Endothelial cell of hepatic sinusoid (primary cell): Measurements from ENCODE around the gene HACD3.
"Not testable (repeated sequence)": the region's sequence is repeated elsewhere in the genome, so short reads cannot be mapped to it uniquely, and the experiment has no call there.

Experiments
- in situ Hi-C: cut with HindIII; loops from 2 replicates; pipeline ENCODE4 v1.10.0; 2017; ENCODE audit warnings: low sequenced_read_pairs

The HACD3 gene

GRCh38 chr15:65598468-65598867, 68.2 kb downstream of the HACD3 start:
- in situ Hi-C loops, result no loop called here

GRCh38 chr15:65599677-65600076, 69.4 kb downstream of the HACD3 start:
- in situ Hi-C loops, result no loop called here

GRCh38 chr15:65603134-65603533, 72.9 kb downstream of the HACD3 start:
- in situ Hi-C loops, result no loop called here

- in situ Hi-C loops, result no loop called here
Measured at GRCh38 chr15:65603559-65603958, 73.3 kb downstream of the HACD3 start.

- in situ Hi-C loops, result no loop called here
Measured at GRCh38 chr15:65610871-65611718, 80.8 kb downstream of the HACD3 start, which contains the start of gene INTS14. TSS of gene INTS14 (minus strand) at chr15:65611131. CDS start at chr15:65607380, 3,751 bp downstream.

GRCh38 chr15:65611888-65612615, 81.8 kb downstream of the HACD3 start:
- in situ Hi-C loops, result no loop called here

- in situ Hi-C loops, result no loop called here
Measured at GRCh38 chr15:65612616-65612946, 82.3 kb downstream of the HACD3 start.

- in situ Hi-C loops, result no loop called here
Measured at GRCh38 chr15:65612949-65613744, 82.9 kb downstream of the HACD3 start.

GRCh38 chr15:65615887-65616286, 85.6 kb downstream of the HACD3 start:
- in situ Hi-C loops, result not testable (repeated sequence)

GRCh38 chr15:65618560-65619109, 88.4 kb downstream of the HACD3 start:
- in situ Hi-C loops, result no loop called here

GRCh38 chr15:65619626-65620290, 89.5 kb downstream of the HACD3 start:
- in situ Hi-C loops, result no loop called here

- in situ Hi-C loops, result no loop called here
Measured at GRCh38 chr15:65620833-65621232, 90.6 kb downstream of the HACD3 start.

GRCh38 chr15:65621638-65622037, 91.4 kb downstream of the HACD3 start, which contains the start of gene SLC24A1:
TSS of gene SLC24A1 (plus strand) at chr15:65621938. CDS start at chr15:65624081, 2,143 bp downstream.
- in situ Hi-C loops, result no loop called here

GRCh38 chr15:65623103-65623502, 92.8 kb downstream of the HACD3 start:
- in situ Hi-C loops, result no loop called here

- in situ Hi-C loops, result loop anchor here (25.0 kb wide), 1 partner anchor 235 kb away; the partner anchor contains the start of gene RAB11A
Measured at GRCh38 chr15:65626856-65627255, 96.6 kb downstream of the HACD3 start.
